Liver (tissue), 9 donors: ENCODE results near the gene NANOG. TPM values are rescaled to one million over a fixed set of nuclear protein-coding genes. Genes with fewer than 3 reads are reported as not detected.
"Not testable (repeated sequence)": the region's sequence is repeated elsewhere in the genome, so short reads cannot be mapped to it uniquely, and the experiment has no call there.

ENCODE experiments used
- DNase-seq: peaks from one replicate; pipeline ENCODE4 v3.0.0-alpha.2; 2017; ENCODE audit warnings: low spot score
- H3K27ac ChIP-seq, 2 donors: one replicate each; pipeline ENCODE4 v1.7.0; 2013; ENCODE audit warnings: inconsistent platforms in 2 of 2, low read length in 2 of 2, control low read depth in 1 of 2, low read depth in 1 of 2, mild to moderate bottlenecking in 1 of 2
- H3K27me3 ChIP-seq, 4 donors: one replicate each; pipeline versions ENCODE4 v1.6.1 to v1.7.0; 2013; ENCODE audit warnings: low read length in 3 of 4, inconsistent platforms in 1 of 4, mild to moderate bottlenecking in 1 of 4, moderate library complexity in 1 of 4; ENCODE audit not compliant: control insufficient read depth in 4 of 4, insufficient read depth in 4 of 4
- H3K36me3 ChIP-seq, 4 donors: one replicate each; pipeline versions ENCODE4 v1.6.1 to v1.7.0; 2013; ENCODE audit warnings: low read length in 3 of 4, mild to moderate bottlenecking in 3 of 4, low read depth in 1 of 4, moderate library complexity in 1 of 4; ENCODE audit not compliant: control insufficient read depth in 4 of 4, insufficient read depth in 3 of 4
- H3K4me1 ChIP-seq, 4 donors: one replicate each; pipeline versions ENCODE4 v1.6.1 to v1.7.0; 2013; ENCODE audit warnings: low read length in 3 of 4, mild to moderate bottlenecking in 3 of 4, moderate library complexity in 1 of 4; ENCODE audit not compliant: control insufficient read depth in 4 of 4, insufficient read depth in 4 of 4
- H3K4me3 ChIP-seq, 3 donors: one replicate each; pipeline versions ENCODE4 v1.6.1 to v1.7.0; 2013; ENCODE audit warnings: low read length in 3 of 3, control low read depth in 1 of 3, low read depth in 1 of 3, mild to moderate bottlenecking in 1 of 3
- H3K9ac ChIP-seq, 2 donors: one replicate each; pipeline ENCODE4 v1.7.0; 2013; ENCODE audit warnings: low read length in 2 of 2, mild to moderate bottlenecking in 2 of 2, moderate library complexity in 2 of 2, control low read depth in 1 of 2, low read depth in 1 of 2
- H3K9me3 ChIP-seq, 4 donors: one replicate each; pipeline versions ENCODE4 v1.6.1 to v1.7.0; 2013; ENCODE audit warnings: low read length in 3 of 4; ENCODE audit not compliant: control insufficient read depth in 4 of 4
- NR2F2 ChIP-seq: IDR thresholded peaks from 2 replicates; pipeline ENCODE4 v1.6.1; 2016; ENCODE audit warnings: antibody characterized with exemption
- RAD21 ChIP-seq, 2 donors: IDR thresholded peaks; 2 replicates each; pipeline ENCODE4 v1.6.1; 2016; ENCODE audit warnings: antibody characterized with exemption in 2 of 2, mild to moderate bottlenecking in 2 of 2
- RXRA ChIP-seq, 2 donors: IDR thresholded peaks; 2 replicates each; pipeline ENCODE4 v1.6.1; 2017 to 2018; ENCODE audit warnings: antibody characterized with exemption in 2 of 2, mild to moderate bottlenecking in 1 of 2
- SP1 ChIP-seq: IDR thresholded peaks from 2 replicates; pipeline ENCODE4 v1.6.1; 2018; ENCODE audit warnings: antibody characterized with exemption, mild to moderate bottlenecking
- TAF1 ChIP-seq: conservative IDR thresholded peaks from 2 replicates; pipeline ENCODE4 v1.6.1; 2016; ENCODE audit warnings: antibody characterized with exemption, mild to moderate bottlenecking
- YY1 ChIP-seq: IDR thresholded peaks from 2 replicates; pipeline ENCODE4 v1.6.1; 2016; ENCODE audit warnings: antibody characterized with exemption, mild to moderate bottlenecking
- WGBS: extraction: QIAGEN DNeasy Blood & Tissue Kit; methylation state at CpG from one replicate; pipeline ENCODE4 v1.1.7; 2013; 5-methylcytosine and 5-hydroxymethylcytosine counted together
- polyA plus RNA-seq, 2 donors: library from polyadenylated mRNA; stranded (reverse) in 1 of 2; unstranded in 1 of 2; fragments of 200-250 nt in 1 of 2; fragments of >200 nt in 1 of 2; fragmentation: Nextera tagmentation in 1 of 2; extraction: Ambion mirVana in 1 of 2; gene quantifications; one replicate each; pipeline versions ENCODE4 v1.2.1 to v1.2.3, GENCODE V29; 2013 to 2015
- total RNA-seq, 2 donors: library from RNA; depleted of rRNA; stranded (reverse); fragments of >200 nt; gene quantifications; one replicate each; pipeline ENCODE4 v1.2.3, GENCODE V29; 2014
- TF ChIP-seq, protein P1 (sequence below): fragments of 150-350 bp; IDR thresholded peaks from 2 replicates; pipeline ENCODE4 v1.5.1; 2017; ENCODE audit warnings: improper control_type of control experiment, low read depth, low read length; ENCODE audit not compliant: missing input control
- donor health status: healthy.
- donor health status: healthy.
- donor health status: healthy.
- donor health status: healthy.
- donor health status: healthy.

The NANOG gene
- total and polyA plus RNA-seq, 4 donors = 0.11 to 0.17 TPM; not detected in 2

DNA sequence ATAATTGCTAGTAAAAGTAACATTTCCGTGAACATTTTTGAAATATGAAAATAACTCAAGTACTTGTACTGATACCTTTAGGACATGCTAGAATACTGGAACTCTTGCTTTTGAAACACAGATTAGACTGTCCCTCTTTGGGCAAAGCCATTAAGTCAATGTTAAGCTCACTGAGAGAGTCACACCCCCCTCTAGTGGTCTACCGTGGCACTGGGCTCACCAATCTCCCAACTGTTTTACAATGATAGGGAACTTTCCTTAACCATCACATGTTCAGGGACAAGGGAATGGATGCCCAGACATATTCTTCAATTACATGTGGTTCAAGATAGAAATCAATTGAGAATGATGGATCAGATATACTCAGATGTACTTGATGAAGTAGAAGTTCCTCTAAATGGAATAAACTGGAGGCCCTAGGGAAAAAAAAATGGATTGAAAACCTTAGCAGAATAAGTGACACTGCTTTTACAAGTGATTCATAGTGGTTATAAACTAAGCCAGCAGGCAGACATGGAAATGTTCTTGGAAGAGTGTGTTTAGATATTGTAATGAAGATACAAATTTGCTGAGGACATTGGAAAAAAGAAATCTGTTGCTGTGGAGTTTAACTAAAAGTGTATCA, 17.8 kb downstream of the NANOG start:
- H3K27ac ChIP-seq = no peak overlapping the region
- no peaks in the 10 kb centered on the region for H3K36me3 ChIP-seq
- H3K9me3 ChIP-seq = no peaks in the 10 kb centered on the region
- DNase-seq = peak; percentile 77
- no peak overlapping the region for H3K4me3 ChIP-seq
- WGBS = under 1% methylated on average over 2 of the region's 2 CpGs
- no peak overlapping the region for H3K9ac ChIP-seq
- no peaks in the 10 kb centered on the region for H3K27me3 ChIP-seq
- TF ChIP-seq, protein P1, sequence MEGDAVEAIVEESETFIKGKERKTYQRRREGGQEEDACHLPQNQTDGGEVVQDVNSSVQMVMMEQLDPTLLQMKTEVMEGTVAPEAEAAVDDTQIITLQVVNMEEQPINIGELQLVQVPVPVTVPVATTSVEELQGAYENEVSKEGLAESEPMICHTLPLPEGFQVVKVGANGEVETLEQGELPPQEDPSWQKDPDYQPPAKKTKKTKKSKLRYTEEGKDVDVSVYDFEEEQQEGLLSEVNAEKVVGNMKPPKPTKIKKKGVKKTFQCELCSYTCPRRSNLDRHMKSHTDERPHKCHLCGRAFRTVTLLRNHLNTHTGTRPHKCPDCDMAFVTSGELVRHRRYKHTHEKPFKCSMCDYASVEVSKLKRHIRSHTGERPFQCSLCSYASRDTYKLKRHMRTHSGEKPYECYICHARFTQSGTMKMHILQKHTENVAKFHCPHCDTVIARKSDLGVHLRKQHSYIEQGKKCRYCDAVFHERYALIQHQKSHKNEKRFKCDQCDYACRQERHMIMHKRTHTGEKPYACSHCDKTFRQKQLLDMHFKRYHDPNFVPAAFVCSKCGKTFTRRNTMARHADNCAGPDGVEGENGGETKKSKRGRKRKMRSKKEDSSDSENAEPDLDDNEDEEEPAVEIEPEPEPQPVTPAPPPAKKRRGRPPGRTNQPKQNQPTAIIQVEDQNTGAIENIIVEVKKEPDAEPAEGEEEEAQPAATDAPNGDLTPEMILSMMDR = peak; percentile 88
- TF ChIP-seq YY1 (no peak), RXRA (IDR thresholded peaks at IDR 0.05) (no peak), SP1 (no peak), RAD21 (IDR thresholded peaks at IDR 0.05) (peak; percentile 82 to 90), NR2F2 (no peak)
- no peaks in the 10 kb centered on the region for H3K4me1 ChIP-seq

DNA sequence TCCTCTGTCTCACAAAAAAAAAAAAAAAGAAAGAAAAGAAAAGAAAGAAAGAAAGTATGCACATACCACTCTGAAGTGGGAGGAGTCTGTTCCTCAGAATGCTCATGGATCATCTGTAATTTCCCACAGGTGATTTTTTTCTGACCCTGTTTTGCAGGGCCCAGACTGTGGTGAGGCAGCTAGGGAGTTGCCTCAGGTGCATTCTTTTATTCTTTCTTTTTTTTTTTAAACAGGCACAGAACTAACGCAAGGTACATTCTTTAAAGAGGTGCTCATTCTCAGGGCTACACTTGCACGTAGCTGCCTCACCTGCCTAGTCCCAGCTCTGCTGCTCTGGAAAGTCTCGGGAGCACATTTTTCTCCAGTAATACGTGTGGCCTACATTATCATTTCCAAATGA, 36.6 kb downstream of the NANOG start:
- DNase-seq, H3K9me3 ChIP-seq, H3K4me1 ChIP-seq, H3K36me3 ChIP-seq, H3K9ac ChIP-seq, H3K27me3 ChIP-seq, H3K27ac ChIP-seq, H3K4me3 ChIP-seq: not testable (repeated sequence)
- 83% methylated on average over 4 of the region's 4 CpGs for WGBS

DNA sequence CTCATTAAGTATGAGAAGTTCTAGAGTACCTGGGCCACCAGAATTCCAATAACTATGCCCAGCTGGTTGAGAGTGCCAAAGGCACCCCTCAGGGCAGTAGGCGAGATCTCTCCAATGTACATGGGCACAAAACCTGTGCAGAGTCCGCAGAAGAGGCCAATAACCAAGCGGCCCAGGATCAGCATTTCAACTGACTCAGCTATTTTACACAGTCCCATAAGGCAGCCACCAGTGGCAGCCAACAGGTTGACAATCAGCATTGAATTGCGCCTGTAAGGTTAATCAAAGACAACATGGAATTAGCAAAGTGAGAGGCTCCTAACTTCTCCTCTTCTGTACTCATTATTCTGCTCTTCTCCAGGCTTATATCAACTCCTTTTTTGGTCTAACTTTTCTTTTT, 40.5 kb downstream of the NANOG start:
- WGBS = 97% methylated on average over 4 of the region's 4 CpGs
- H3K9ac ChIP-seq, H3K4me1 ChIP-seq, H3K36me3 ChIP-seq, H3K27ac ChIP-seq, H3K27me3 ChIP-seq, H3K4me3 ChIP-seq, H3K9me3 ChIP-seq, DNase-seq: not testable (repeated sequence)

DNA sequence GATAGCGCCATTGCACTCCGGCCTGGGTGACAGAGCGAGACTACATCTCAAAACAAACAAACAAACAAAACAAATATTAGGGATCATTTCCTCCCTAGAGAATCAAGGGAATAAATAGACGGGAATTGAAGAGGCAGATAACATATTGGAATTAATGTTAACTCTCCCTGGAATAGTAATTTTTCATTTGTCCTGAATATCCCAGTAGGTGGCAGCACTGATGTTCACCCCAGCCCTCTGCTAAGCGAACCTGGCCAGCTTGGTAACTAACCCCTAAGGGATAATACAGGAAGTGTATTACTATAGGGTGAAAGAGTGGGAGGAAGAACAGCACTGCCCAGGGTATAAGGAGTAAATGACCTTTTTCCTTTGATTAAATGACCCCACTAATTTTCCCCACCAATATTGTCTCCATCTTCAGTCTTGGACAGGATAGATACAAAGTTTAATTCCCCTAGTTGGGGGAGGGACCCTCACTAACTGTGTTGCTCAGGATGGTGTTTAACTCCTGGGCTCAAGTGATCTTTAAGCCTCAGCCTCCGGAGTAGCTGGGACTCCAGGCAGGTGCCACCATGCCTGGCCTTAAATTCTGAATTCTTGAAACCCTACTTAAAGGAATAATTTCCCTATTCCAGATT, 43.0 kb downstream of the NANOG start:
- Histone ChIP-seq H3K4me3 (no peak overlapping the region), H3K4me1 (no peaks in the 10 kb centered on the region), H3K36me3 (no peaks in the 10 kb centered on the region), H3K27me3 (no peaks in the 10 kb centered on the region), H3K27ac (no peak overlapping the region), H3K9ac (no peak overlapping the region), H3K9me3 (no peaks in the 10 kb centered on the region)
- WGBS = 56% methylated on average over 6 of the region's 6 CpGs
- DNase-seq = no peak
- TF ChIP-seq TAF1 = no peak
- TF ChIP-seq, protein P1 = peak; percentile 39
- TF ChIP-seq RAD21 (IDR thresholded peaks at IDR 0.05) = peak; percentile 59 to 70

DNA sequence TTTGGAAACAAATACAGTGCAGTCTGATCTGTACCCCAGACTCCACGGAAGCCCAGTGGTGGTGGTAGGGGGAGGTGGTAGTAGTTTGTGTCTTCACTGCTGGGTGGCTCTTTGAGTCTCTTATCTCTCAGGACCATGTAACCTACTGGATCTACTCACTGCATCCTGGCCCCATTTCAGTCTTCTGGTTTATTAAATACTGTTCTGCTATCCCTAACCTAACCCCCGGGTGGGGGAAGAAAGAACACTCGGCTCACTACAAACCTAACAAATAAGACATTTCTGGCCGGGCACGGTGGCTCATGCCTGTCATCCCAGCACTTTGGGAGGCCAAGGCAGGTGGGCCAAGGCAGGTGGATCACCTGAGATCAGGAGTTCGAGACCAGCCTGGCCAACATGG, 44.0 kb downstream of the NANOG start:
- H3K9me3 ChIP-seq, H3K4me3 ChIP-seq, H3K4me1 ChIP-seq, H3K27ac ChIP-seq, H3K27me3 ChIP-seq, DNase-seq, H3K36me3 ChIP-seq, H3K9ac ChIP-seq: not testable (repeated sequence)
- WGBS = 79% methylated on average over 6 of the region's 6 CpGs
